GM12878 (cell line): ENCODE results near the gene OR52A1. TPM values are rescaled to one million over a fixed set of nuclear protein-coding genes. Genes with fewer than 3 reads are reported as not detected.

ENCODE experiments used
- ATAC-seq: fragments of 200-7000 bp; cut with Tn5 transposase; 3 replicates; pipeline ENCODE4 v1.9.1; 2020; ENCODE audit warnings: mild to moderate bottlenecking, moderate library complexity
- BruUV-seq: library from RNA; stranded (reverse); fragments of 400-500 nt; replicated peaks from 2 replicates; lab custom pipeline; 2021; lab: Mats Ljungman, UMichigan
- CTCF ChIA-PET: fragments of 300-600 bp; sonication (Branson Sonifier 250); formaldehyde crosslinking; extraction: SDS; loops from one replicate; lab custom pipeline; 2021; ENCODE audit warnings: inconsistent platforms; lab: Yijun Ruan, JAX
- POLR2A ChIA-PET: fragments of 350-600 bp; formaldehyde crosslinking; extraction: SDS; loops from one replicate; lab custom pipeline; 2021; ENCODE audit warnings: inconsistent platforms; lab: Charles Lee
- RAD21 ChIA-PET: fragments of 300-600 bp; sonication (Branson Sonifier 250); formaldehyde crosslinking; loops from one replicate; lab custom pipeline; 2023; ENCODE audit warnings: antibody characterized with exemption; ENCODE audit not compliant: unreplicated experiment; lab: Charles Lee
- SMC1A ChIA-PET: fragments of 300-600 bp; sonication (Branson Sonifier 250); formaldehyde crosslinking; loops from one replicate; lab custom pipeline; 2023; ENCODE audit not compliant: unreplicated experiment, uncharacterized antibody; lab: Charles Lee
- DNase-seq: peaks from one replicate; pipeline ENCODE4 v3.0.0-alpha.2; 2011; ENCODE audit warnings: low read depth, low spot score
- FAIRE-seq: peaks from 3 replicates; lab custom pipeline; 2011; peaks lifted over from hg19 to GRCh38; lab: Jason Lieb, UNC
- H2AFZ ChIP-seq: 2 replicates; pipeline ENCODE4 v1.6.0; 2011; ENCODE audit warnings: low read depth, low read length, control low read depth; ENCODE audit not compliant: control insufficient read depth
- H3K27ac ChIP-seq: 2 replicates; pipeline ENCODE4 v1.5.1; 2011; ENCODE audit warnings: control low read depth; ENCODE audit not compliant: control insufficient read depth, insufficient read depth
- H3K27me3 ChIP-seq, 2 experiments: replicated peaks in 1 of 2; 2 replicates each; pipeline versions ENCODE4 v1.6.0 to v1.6.1; 2011; ENCODE audit warnings: low read length in 1 of 2; ENCODE audit not compliant: control insufficient read depth in 2 of 2, insufficient read depth in 2 of 2
- H3K36me3 ChIP-seq, 2 experiments: 2 replicates each; pipeline ENCODE4 v1.5.1; 2011; ENCODE audit warnings: low read length in 1 of 2; ENCODE audit not compliant: control insufficient read depth in 2 of 2, insufficient read depth in 2 of 2
- H3K4me1 ChIP-seq: 2 replicates; pipeline ENCODE4 v1.6.1; 2011; ENCODE audit warnings: mild to moderate bottlenecking, low read length, moderate library complexity, mixed read lengths; ENCODE audit not compliant: control insufficient read depth, insufficient read depth
- H3K4me2 ChIP-seq: 2 replicates; pipeline ENCODE4 v1.6.0; 2011; ENCODE audit warnings: control low read depth; ENCODE audit not compliant: control insufficient read depth, insufficient read depth
- H3K4me3 ChIP-seq: fragments of 200-600 bp; sonication (generic); 2 replicates; pipeline ENCODE4 v1.5.1; 2016
- H3K79me2 ChIP-seq: 2 replicates; pipeline ENCODE4 v1.6.0; 2011; ENCODE audit warnings: low read length; ENCODE audit not compliant: control insufficient read depth, insufficient read depth
- H3K9ac ChIP-seq: 2 replicates; pipeline ENCODE4 v1.8.0; 2011; ENCODE audit warnings: low read length, control low read depth, mixed read lengths; ENCODE audit not compliant: control insufficient read depth, insufficient read depth
- H3K9me3 ChIP-seq: replicated peaks from 3 replicates; pipeline ENCODE4 v1.5.1; 2011; ENCODE audit warnings: mild to moderate bottlenecking, low read length; ENCODE audit not compliant: control insufficient read depth, insufficient read depth
- H4K20me1 ChIP-seq: 2 replicates; pipeline ENCODE4 v1.6.0; 2011; ENCODE audit not compliant: control insufficient read depth, insufficient read depth
- ATF3 ChIP-seq: IDR thresholded peaks from 2 replicates; pipeline ENCODE4 v1.6.1; 2011; ENCODE audit warnings: low read depth, mild to moderate bottlenecking, low read length, moderate library complexity, borderline replicate concordance; ENCODE audit errors: extremely low read depth
- CBFB ChIP-seq: IDR thresholded peaks from 2 replicates; pipeline ENCODE4 v1.6.1; 2016; ENCODE audit warnings: antibody characterized with exemption, low read depth
- JUNB ChIP-seq: IDR thresholded peaks from 2 replicates; pipeline ENCODE4 v1.6.1; 2016; ENCODE audit warnings: antibody characterized with exemption, mild to moderate bottlenecking
- NFXL1 ChIP-seq: fragments of 450-650 bp; IDR thresholded peaks from 2 replicates; pipeline ENCODE4 v1.6.1; 2017; ENCODE audit warnings: antibody characterized with exemption, mild to moderate bottlenecking, borderline replicate concordance
- POLR2A ChIP-seq: IDR thresholded peaks from 2 replicates; pipeline ENCODE4 v1.6.1; 2011; ENCODE audit warnings: low read depth, mild to moderate bottlenecking, low read length
- TARDBP ChIP-seq: IDR thresholded peaks from 2 replicates; pipeline ENCODE4 v1.6.1; 2016; ENCODE audit warnings: borderline replicate concordance
- ZNF207 ChIP-seq: fragments of 450-650 bp; IDR thresholded peaks from 2 replicates; pipeline ENCODE4 v1.6.1; 2014; ENCODE audit warnings: antibody characterized with exemption, mild to moderate bottlenecking, borderline replicate concordance
- WGBS: methylation state at CpG from one replicate; pipeline ENCODE4 v1.1.6; 2016; ENCODE audit warnings: low lambda C conversion rate; ENCODE audit not compliant: insufficient replicate concordance, insufficient coverage; ENCODE audit errors: missing lambda C conversion rate; 5-methylcytosine and 5-hydroxymethylcytosine counted together
- in situ Hi-C: fragments of 300-500 bp; cut with MboI; formaldehyde crosslinking; loops from 9 replicates; pipeline ENCODE4 v1.14.3; 2018; ENCODE audit warnings: mixed read lengths
- intact Hi-C: fragments of 100-400 bp; cut with micrococcal nuclease; formaldehyde crosslinking; loops from one replicate; pipeline ENCODE4 v1.14.2; 2022; ENCODE audit not compliant: unreplicated experiment
- polyA plus RNA-seq, 11 experiments: library from polyadenylated mRNA; depleted of rRNA in 4 of 11; unstranded in 6 of 11; stranded (reverse) in 5 of 11; fragments of >200 nt; fragmentation: Nextera tagmentation in 4 of 11; fragmentation: Illumina TruSeq in 1 of 11; extraction: Ambion mirVana in 4 of 11; extraction: Trizol in 1 of 11; gene quantifications; 1 replicate in 1 of 11; 2 replicates in 10 of 11; pipeline versions ENCODE4 v1.2.1 to v1.2.3, GENCODE V29; 2011 to 2016; ENCODE audit warnings: inconsistent platforms in 2 of 11, missing spikeins in 2 of 11, low read depth in 1 of 11
- total RNA-seq, 4 experiments: library from RNA; depleted of rRNA in 3 of 4; stranded (reverse); fragments of >200 nt in 3 of 4; fragmentation: Illumina TruSeq in 1 of 4; extraction: Trizol in 1 of 4; gene quantifications; 2 replicates each; pipeline versions ENCODE4 v1.2.1 to v1.2.3, GENCODE V29; 2013 to 2021
- TF ChIP-seq, protein P1 (sequence below): fragments of 450-650 bp; IDR thresholded peaks from 2 replicates; pipeline ENCODE4 v1.6.1; 2017; ENCODE audit warnings: mild to moderate bottlenecking
- TF ChIP-seq, protein P2 (sequence below): IDR thresholded peaks from 2 replicates; pipeline ENCODE4 v1.6.1; 2011; ENCODE audit warnings: borderline replicate concordance, low read depth, mild to moderate bottlenecking, moderate library complexity, mixed read lengths, low read length; ENCODE audit not compliant: insufficient read depth; ENCODE audit errors: extremely low read length
- TF ChIP-seq, protein P3 (sequence below): IDR thresholded peaks from 2 replicates; pipeline ENCODE4 v1.6.1; 2012; ENCODE audit warnings: low read depth, low read length, improper control_type of control experiment

OR52A1 gene
- total and polyA plus RNA-seq, 10 of the 15 experiments (the other 5 are each of a cell fraction or from before 2014, with no cell fraction given): not detected

DNA sequence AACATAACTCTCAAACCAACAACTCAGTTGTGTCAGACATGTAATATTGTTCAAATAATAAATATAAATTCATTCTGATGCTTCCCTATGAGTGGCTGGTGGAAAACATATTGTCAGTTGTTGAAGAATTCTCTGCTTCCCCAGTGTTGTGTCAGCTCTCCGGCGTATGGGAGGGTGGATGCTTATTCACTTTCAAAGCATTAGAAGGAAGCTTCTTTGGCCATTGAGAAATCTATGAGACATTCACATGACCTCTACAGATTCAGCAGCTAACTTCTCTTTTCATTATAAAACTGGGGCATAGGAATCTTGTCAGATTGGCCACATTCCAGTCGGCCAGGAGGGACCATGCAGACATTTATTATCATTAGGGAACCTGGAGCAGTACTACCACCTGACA, 43.0 kb upstream of the OR52A1 start (continued):
- TF ChIP-seq, protein P1, sequence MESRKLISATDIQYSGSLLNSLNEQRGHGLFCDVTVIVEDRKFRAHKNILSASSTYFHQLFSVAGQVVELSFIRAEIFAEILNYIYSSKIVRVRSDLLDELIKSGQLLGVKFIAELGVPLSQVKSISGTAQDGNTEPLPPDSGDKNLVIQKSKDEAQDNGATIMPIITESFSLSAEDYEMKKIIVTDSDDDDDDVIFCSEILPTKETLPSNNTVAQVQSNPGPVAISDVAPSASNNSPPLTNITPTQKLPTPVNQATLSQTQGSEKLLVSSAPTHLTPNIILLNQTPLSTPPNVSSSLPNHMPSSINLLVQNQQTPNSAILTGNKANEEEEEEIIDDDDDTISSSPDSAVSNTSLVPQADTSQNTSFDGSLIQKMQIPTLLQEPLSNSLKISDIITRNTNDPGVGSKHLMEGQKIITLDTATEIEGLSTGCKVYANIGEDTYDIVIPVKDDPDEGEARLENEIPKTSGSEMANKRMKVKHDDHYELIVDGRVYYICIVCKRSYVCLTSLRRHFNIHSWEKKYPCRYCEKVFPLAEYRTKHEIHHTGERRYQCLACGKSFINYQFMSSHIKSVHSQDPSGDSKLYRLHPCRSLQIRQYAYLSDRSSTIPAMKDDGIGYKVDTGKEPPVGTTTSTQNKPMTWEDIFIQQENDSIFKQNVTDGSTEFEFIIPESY: no peak
- TF ChIP-seq ATF3: no peak
- TF ChIP-seq, protein P2, sequence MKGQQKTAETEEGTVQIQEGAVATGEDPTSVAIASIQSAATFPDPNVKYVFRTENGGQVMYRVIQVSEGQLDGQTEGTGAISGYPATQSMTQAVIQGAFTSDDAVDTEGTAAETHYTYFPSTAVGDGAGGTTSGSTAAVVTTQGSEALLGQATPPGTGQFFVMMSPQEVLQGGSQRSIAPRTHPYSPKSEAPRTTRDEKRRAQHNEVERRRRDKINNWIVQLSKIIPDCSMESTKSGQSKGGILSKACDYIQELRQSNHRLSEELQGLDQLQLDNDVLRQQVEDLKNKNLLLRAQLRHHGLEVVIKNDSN: no peak
- no peak for TF ChIP-seq POLR2A
- TF ChIP-seq, protein P3, sequence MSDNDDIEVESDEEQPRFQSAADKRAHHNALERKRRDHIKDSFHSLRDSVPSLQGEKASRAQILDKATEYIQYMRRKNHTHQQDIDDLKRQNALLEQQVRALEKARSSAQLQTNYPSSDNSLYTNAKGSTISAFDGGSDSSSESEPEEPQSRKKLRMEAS: no peak
- TF ChIP-seq ZNF207: no peak
- TF ChIP-seq CBFB: no peak
- no peak for TF ChIP-seq JUNB
- no peak for TF ChIP-seq TARDBP

- ChIA-PET POLR2A (no interaction called here), CTCF (no interaction called here), RAD21 (interaction anchor here (0.7 kb wide), 1 partner anchor 352 kb away, joined by 3 read pairs; no protein-coding TSS in a partner anchor), SMC1A (interaction anchor here (3.7 kb wide), 1 partner anchor 12 kb away, joined by 12 read pairs; no protein-coding TSS in a partner anchor)
- FAIRE-seq: no peak
- Histone ChIP-seq H3K9me3 (no peaks in the 10 kb centered on the region), H3K4me3 (no peak overlapping the region), H3K9ac (no peak overlapping the region), H4K20me1 (no peaks in the 10 kb centered on the region), H3K4me1 (no peaks in the 10 kb centered on the region), H3K4me2 (no peak overlapping the region), H3K79me2 (no peaks in the 10 kb centered on the region), H2AFZ (no peak overlapping the region), H3K36me3 (no peaks in the 10 kb centered on the region), H3K27ac (no peak overlapping the region), H3K27me3 (no peaks in the 10 kb centered on the region)
- DNase-seq: no peak
- no peak for ATAC-seq
- no peak for TF ChIP-seq NFXL1
- no TSS peak for BruUV-seq
- in situ Hi-C loops (no loop called here), intact Hi-C loops (no loop called here)
- 72% methylated on average over 3 of the region's 3 CpGs for WGBS
Measured at GRCh38 chr11:5196731-5197130, 42.2 kb upstream of the OR52A1 start.
